ENCODE measurements around the gene SLC5A3.

Gene SLC5A3

DNA sequence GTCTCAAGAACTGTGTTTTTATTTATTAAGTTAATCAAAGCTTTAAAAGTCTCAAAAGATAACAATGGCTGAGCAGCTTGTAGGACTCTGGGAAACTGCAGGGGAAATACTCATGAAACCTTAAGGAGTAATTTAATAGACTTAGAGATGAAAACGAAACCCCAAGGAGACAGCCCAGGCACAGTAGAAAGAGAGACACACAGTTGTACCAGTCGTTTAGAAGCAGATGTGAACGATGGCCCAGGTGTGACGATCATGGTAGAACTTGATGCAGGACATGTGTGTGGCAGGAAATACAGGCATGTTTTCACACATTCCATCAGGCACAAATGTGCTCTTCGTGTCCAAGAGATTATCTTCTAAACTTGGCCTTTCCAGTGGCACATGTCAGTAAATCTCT is 21.2 kb upstream of the SLC5A3 start:
- H3K9me3 ChIP-seq (ENCODE audit: control insufficient read depth, insufficient read depth, low read depth, low read length) = no peaks in the 10 kb centered on the region
- TF ChIP-seq, protein P1, sequence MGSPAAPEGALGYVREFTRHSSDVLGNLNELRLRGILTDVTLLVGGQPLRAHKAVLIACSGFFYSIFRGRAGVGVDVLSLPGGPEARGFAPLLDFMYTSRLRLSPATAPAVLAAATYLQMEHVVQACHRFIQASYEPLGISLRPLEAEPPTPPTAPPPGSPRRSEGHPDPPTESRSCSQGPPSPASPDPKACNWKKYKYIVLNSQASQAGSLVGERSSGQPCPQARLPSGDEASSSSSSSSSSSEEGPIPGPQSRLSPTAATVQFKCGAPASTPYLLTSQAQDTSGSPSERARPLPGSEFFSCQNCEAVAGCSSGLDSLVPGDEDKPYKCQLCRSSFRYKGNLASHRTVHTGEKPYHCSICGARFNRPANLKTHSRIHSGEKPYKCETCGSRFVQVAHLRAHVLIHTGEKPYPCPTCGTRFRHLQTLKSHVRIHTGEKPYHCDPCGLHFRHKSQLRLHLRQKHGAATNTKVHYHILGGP (tag by site-specific recombination; IDR thresholded peaks at IDR 0.05) = no peak
- TF ChIP-seq ZNF394 (tag by site-specific recombination; IDR thresholded peaks at IDR 0.05; ENCODE audit: borderline replicate concordance) (no peak), ZNF112 (tag by site-specific recombination; IDR thresholded peaks at IDR 0.05) (no peak), ZNF423 (tag by site-specific recombination; IDR thresholded peaks at IDR 0.05) (no peak), ZNF274 (IDR thresholded peaks at IDR 0.05; ENCODE audit: low read length) (no peak), ZNF274 (tag by site-specific recombination; IDR thresholded peaks at IDR 0.05; ENCODE audit: borderline replicate concordance) (no peak), KLF9 (tag by site-specific recombination; IDR thresholded peaks at IDR 0.05; ENCODE audit: low read depth) (no peak), ZNF404 (tag by site-specific recombination; IDR thresholded peaks at IDR 0.05) (no peak), ZNF433 (tag by site-specific recombination; IDR thresholded peaks at IDR 0.05; ENCODE audit: low read depth) (no peak), ZSCAN30 (tag by site-specific recombination; IDR thresholded peaks at IDR 0.05) (no peak), ZBTB8A (tag by site-specific recombination; IDR thresholded peaks at IDR 0.05) (no peak), ZNF776 (tag by site-specific recombination; IDR thresholded peaks at IDR 0.05; ENCODE audit: borderline replicate concordance) (no peak), ZNF221 (tag by site-specific recombination; IDR thresholded peaks at IDR 0.05; ENCODE audit: borderline replicate concordance) (no peak)
- TF ChIP-seq, protein P2, sequence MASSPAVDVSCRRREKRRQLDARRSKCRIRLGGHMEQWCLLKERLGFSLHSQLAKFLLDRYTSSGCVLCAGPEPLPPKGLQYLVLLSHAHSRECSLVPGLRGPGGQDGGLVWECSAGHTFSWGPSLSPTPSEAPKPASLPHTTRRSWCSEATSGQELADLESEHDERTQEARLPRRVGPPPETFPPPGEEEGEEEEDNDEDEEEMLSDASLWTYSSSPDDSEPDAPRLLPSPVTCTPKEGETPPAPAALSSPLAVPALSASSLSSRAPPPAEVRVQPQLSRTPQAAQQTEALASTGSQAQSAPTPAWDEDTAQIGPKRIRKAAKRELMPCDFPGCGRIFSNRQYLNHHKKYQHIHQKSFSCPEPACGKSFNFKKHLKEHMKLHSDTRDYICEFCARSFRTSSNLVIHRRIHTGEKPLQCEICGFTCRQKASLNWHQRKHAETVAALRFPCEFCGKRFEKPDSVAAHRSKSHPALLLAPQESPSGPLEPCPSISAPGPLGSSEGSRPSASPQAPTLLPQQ (tag by site-specific recombination; IDR thresholded peaks at IDR 0.05) = no peak
- H3K4me3 ChIP-seq (ENCODE audit: low read depth, low read length) = no peak overlapping the region
- CTCF ChIA-PET = no interaction called here
- no peaks in the 10 kb centered on the region for H3K4me1 ChIP-seq (ENCODE audit: control insufficient read depth, insufficient read depth, low read length)
- POLR2A ChIA-PET = no interaction called here
- H3K36me3 ChIP-seq (ENCODE audit: control insufficient read depth in 2 of 2, insufficient read depth in 1 of 2, low read length in 2 of 2) = no peaks in the 10 kb centered on the region
- no peak overlapping the region for H3K27ac ChIP-seq (ENCODE audit: extremely low read depth, low read depth, low read length)

DNA sequence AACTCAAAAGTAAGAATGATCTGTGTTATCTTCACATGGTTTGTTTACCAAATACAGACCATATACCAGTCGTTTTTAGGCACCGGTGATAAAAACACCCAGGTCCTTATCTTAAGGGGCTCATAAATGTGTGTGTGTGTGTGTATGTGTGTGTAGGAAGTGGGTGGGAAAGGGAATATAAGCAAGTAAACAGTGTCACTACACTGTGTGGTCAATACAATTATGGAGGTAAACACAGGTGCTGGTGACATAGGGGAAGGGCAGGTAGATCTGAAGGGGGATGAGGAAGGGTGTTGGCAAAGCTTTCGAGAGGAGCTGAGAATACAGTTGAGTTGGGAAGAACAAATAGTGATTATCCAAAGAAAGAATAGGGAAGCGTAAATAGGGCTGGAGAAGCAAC is 19.1 kb upstream of the SLC5A3 start:
- CTCF ChIA-PET = interaction anchor here (0.7 kb wide), 1 partner anchor 130 kb away, joined by 5 read pairs; no protein-coding TSS in a partner anchor

DNA sequence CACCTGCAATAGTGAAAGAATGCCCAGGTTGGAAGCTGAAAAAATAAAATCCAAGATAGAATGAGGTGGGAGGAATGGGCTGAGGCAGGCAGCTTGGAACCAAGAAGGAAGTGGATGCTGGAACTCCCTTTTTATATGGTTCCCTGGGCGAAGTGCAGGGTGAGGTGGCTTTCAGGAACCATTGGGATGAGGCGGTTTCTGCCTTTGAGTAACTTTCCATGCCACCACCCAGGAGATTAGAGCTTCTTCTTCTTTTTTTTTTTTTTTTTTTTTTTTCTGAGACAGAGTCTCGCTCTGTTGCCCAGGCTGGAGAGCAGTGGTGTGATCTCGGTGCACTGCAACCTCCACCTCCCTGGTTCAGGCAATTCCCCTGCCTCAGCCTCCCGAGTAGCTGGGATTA is 17.8 kb upstream of the SLC5A3 start:
- H3K4me1 ChIP-seq (ENCODE audit: control insufficient read depth, insufficient read depth, low read length) = no peaks in the 10 kb centered on the region
- H3K9me3 ChIP-seq (ENCODE audit: control insufficient read depth, insufficient read depth, low read depth, low read length) = no peaks in the 10 kb centered on the region
- CTCF ChIA-PET = interaction anchor here (0.6 kb wide), 1 partner anchor 292 kb away, joined by 3 read pairs; no protein-coding TSS in a partner anchor
- H3K36me3 ChIP-seq (ENCODE audit: control insufficient read depth in 2 of 2, insufficient read depth in 1 of 2, low read length in 2 of 2) = no peaks in the 10 kb centered on the region
- POLR2A ChIA-PET = no interaction called here
- H3K4me3 ChIP-seq (ENCODE audit: low read depth, low read length) = no peak overlapping the region
- H3K27ac ChIP-seq (ENCODE audit: extremely low read depth, low read depth, low read length) = no peak overlapping the region
- no peak for TF ChIP-seq PRDM1 (tag by site-specific recombination; IDR thresholded peaks at IDR 0.05)
- TF ChIP-seq ZNF623 (tag by site-specific recombination; IDR thresholded peaks at IDR 0.05) = no peak
- no peak for TF ChIP-seq ZNF629 (tag by site-specific recombination; IDR thresholded peaks at IDR 0.05)
- TF ChIP-seq ZNF792 (tag by site-specific recombination; IDR thresholded peaks at IDR 0.05) = no peak
- no peak for TF ChIP-seq KLF10 (tag by site-specific recombination; IDR thresholded peaks at IDR 0.05)
- no peak for TF ChIP-seq ZBTB7A (tag by site-specific recombination; IDR thresholded peaks at IDR 0.05; ENCODE audit: low read depth)
- no peak for TF ChIP-seq GLIS1 (tag by site-specific recombination; IDR thresholded peaks at IDR 0.05)
- TF ChIP-seq ZNF600 (tag by site-specific recombination; IDR thresholded peaks at IDR 0.05) = no peak
- TF ChIP-seq, protein P3, sequence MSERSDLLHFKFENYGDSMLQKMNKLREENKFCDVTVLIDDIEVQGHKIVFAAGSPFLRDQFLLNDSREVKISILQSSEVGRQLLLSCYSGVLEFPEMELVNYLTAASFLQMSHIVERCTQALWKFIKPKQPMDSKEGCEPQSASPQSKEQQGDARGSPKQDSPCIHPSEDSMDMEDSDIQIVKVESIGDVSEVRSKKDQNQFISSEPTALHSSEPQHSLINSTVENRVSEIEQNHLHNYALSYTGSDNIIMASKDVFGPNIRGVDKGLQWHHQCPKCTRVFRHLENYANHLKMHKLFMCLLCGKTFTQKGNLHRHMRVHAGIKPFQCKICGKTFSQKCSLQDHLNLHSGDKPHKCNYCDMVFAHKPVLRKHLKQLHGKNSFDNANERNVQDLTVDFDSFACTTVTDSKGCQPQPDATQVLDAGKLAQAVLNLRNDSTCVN (tag by site-specific recombination; optimal IDR thresholded peaks at IDR 0.05) = no peak
- no peak for TF ChIP-seq RBAK (tag by site-specific recombination; IDR thresholded peaks at IDR 0.05)
- no peak for TF ChIP-seq ZNF16 (tag by site-specific recombination; IDR thresholded peaks at IDR 0.05; ENCODE audit: low read depth)

More for the DNA sequence above, 19.1 kb upstream of the SLC5A3 start:
- Histone ChIP-seq H3K4me3 (ENCODE audit: low read depth, low read length) (no peak overlapping the region), H3K9me3 (ENCODE audit: control insufficient read depth, insufficient read depth, low read depth, low read length) (no peaks in the 10 kb centered on the region), H3K36me3 (ENCODE audit: control insufficient read depth in 2 of 2, insufficient read depth in 1 of 2, low read length in 2 of 2) (no peaks in the 10 kb centered on the region), H3K4me1 (ENCODE audit: control insufficient read depth, insufficient read depth, low read length) (no peaks in the 10 kb centered on the region), H3K27ac (ENCODE audit: extremely low read depth, low read depth, low read length) (no peak overlapping the region)
- POLR2A ChIA-PET = no interaction called here
- TF ChIP-seq ZNF707 (tag by site-specific recombination; IDR thresholded peaks at IDR 0.05) (no peak), ZNF169 (tag by site-specific recombination; IDR thresholded peaks at IDR 0.05) (no peak), ZNF202 (tag by site-specific recombination; IDR thresholded peaks at IDR 0.05; ENCODE audit: borderline replicate concordance) (no peak), ZFHX2 (tag by site-specific recombination; conservative IDR thresholded peaks at IDR 0.05) (peak; percentile 54), ZNF266 (tag by site-specific recombination; IDR thresholded peaks at IDR 0.05; ENCODE audit: low read depth) (no peak), EGR2 (tag by site-specific recombination; IDR thresholded peaks at IDR 0.05; ENCODE audit: low read depth) (peak; percentile 89), ZNF792 (tag by site-specific recombination; IDR thresholded peaks at IDR 0.05) (no peak)
- TF ChIP-seq, protein P4, sequence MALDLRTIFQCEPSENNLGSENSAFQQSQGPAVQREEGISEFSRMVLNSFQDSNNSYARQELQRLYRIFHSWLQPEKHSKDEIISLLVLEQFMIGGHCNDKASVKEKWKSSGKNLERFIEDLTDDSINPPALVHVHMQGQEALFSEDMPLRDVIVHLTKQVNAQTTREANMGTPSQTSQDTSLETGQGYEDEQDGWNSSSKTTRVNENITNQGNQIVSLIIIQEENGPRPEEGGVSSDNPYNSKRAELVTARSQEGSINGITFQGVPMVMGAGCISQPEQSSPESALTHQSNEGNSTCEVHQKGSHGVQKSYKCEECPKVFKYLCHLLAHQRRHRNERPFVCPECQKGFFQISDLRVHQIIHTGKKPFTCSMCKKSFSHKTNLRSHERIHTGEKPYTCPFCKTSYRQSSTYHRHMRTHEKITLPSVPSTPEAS (tag by site-specific recombination; IDR thresholded peaks at IDR 0.05) = peak; percentile 56

Measured in HEK293 (cell line).